HUES48 (cell line): ENCODE data around the gene USP40.

Experiments
- H3K27ac ChIP-seq: one replicate; pipeline ENCODE4 v1.7.0; 2013; ENCODE audit warnings: low read depth, low read length, inconsistent platforms
- H3K27me3 ChIP-seq: 2 replicates; pipeline ENCODE4 v1.6.1; 2013; ENCODE audit warnings: mild to moderate bottlenecking, low read length; ENCODE audit not compliant: control insufficient read depth, insufficient read depth
- H3K36me3 ChIP-seq: 2 replicates; pipeline ENCODE4 v1.6.1; 2013; ENCODE audit warnings: low read length; ENCODE audit not compliant: control insufficient read depth, insufficient read depth
- H3K4me1 ChIP-seq: 2 replicates; pipeline ENCODE4 v1.6.1; 2013; ENCODE audit warnings: mild to moderate bottlenecking, low read length; ENCODE audit not compliant: control insufficient read depth, insufficient read depth
- H3K4me3 ChIP-seq: 2 replicates; pipeline ENCODE4 v1.5.1; 2013; ENCODE audit warnings: mild to moderate bottlenecking, low read depth, low read length
- H3K9ac ChIP-seq: 2 replicates; pipeline ENCODE4 v1.6.1; 2013; ENCODE audit warnings: mild to moderate bottlenecking, low read depth, low read length, moderate library complexity
- H3K9me3 ChIP-seq: 2 replicates; pipeline ENCODE4 v1.6.1; 2013; ENCODE audit warnings: low read length; ENCODE audit not compliant: control insufficient read depth, insufficient read depth

USP40 gene

DNA sequence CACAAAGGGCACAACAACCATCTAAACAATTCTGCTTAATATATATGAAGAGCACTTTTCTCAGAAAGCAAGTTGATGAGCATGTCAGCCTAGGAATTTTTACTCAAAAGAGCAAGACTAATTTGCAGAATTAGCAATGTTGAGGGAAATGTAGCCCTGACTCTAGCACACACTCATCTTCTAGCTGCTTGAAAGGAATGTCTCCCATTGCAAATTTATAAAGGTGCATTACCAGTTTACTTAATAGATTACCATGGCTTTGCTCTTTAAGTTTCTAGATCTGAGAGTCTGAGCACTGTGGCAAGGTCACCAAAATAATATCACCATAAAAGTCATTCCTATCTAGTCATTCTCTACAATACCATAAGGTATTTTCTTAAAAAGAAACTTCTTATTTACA lies 40.8 kb downstream of the USP40 start:
- Histone ChIP-seq H3K9ac (no peak overlapping the region), H3K4me1 (no peaks in the 10 kb centered on the region), H3K36me3 (no peaks in the 10 kb centered on the region), H3K27ac (no peak overlapping the region), H3K4me3 (no peak overlapping the region), H3K9me3 (no peaks in the 10 kb centered on the region), H3K27me3 (no peaks in the 10 kb centered on the region)

DNA sequence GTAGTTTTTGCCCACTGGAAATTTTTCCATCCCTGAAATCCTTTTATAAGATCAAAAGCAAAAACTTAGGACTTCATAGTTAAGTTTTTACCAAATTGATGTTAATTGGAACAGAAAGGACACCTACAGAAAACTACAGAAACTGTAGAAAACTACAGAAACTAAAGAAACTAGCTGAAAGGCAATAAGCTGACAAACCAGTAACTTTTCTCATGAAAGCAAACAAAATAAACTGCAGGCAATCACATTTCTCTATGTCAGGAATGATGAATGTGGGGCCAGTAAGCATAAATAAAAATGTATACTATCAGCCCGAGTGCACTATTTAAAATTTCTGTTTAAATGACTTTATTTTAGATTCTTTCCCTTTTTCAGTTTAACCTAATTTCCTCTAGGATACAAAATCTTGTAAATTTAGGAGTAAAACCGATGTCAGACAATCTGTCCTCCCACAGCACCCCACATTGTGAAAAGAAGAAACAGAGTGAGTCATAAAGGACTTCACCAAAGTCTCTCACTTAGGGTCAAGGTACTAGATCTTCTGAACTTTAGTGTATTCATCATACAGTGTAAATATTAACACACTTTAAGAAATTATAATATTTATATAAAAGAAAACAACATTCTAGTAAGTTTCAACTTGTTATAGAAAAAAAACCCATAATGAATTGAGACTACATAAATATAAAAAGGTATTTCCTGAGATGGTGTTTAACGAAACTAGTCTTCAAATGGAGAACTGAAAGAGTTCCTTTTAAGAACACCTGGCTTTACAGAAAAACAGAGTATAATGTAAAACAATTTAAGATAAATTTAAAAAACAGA lies 46.6 kb downstream of the USP40 start:
- H3K36me3 ChIP-seq, result no peaks in the 10 kb centered on the region
- H3K27me3 ChIP-seq, result no peaks in the 10 kb centered on the region
- H3K27ac ChIP-seq, result no peak overlapping the region
- H3K4me1 ChIP-seq, result no peaks in the 10 kb centered on the region
- no peak overlapping the region for H3K4me3 ChIP-seq
- no peak overlapping the region for H3K9ac ChIP-seq
- no peaks in the 10 kb centered on the region for H3K9me3 ChIP-seq

DNA sequence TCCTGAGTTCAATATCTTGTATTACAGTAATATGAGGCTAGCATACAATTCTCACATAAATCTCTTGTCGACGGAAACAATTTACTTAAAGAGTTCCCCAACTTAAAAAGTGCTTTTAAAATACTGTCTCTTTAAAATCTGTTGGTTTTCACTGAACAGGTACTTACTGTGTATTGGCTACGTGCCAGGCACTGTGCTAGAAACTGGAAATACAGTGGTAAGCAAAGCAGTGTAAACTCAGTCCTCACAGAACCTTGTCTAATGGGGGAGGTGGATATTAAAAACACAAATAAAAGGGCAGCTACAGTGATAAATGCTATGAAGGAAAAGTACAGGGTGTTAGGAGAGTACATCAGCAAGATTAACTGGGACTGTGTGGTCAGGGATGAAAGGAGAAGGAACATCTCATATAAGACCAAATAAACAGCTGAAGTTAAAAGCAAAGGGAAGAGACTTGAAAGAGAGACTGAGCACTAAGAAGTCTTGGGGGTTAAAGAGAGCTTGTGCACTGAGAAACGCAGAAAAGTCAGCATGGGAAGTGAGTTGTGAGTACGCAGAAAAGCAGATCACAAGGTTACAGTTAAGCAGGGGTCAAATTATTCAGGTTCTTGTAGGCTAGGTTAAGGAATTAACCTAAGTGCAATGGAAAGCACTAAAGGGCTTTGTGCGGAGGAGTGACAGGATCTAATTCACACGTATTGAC lies 52.5 kb downstream of the USP40 start:
- H3K4me1 ChIP-seq, result no peaks in the 10 kb centered on the region

DNA sequence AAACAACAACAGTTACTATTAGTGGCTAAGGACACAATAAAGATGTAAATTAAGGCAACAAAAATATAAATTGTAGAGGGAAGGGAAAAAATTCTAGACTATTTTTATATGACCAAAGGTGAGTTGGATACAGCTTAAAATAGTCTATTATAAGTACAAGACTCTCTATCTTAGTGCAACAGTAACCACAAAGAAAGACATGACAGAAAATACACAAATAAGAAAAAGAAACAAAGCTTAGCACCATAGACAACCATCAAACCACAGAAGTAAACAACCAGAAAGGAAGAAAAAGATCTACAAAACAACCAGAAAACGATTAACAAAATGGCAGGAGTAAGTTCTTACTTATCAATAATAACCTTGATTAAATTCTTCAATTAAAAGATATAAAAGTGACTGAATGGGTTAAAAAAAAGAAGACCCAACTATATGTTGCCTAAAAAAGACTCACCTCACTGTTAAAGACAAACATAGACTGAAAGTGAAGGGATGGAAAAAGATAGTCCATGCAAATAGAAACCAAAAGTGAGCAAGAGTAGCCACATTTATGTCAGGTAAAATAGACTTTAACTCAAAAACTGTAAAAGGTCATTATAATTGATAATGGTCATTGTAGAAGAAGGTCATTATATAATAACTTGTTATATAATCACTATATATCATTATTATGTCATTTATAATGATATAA lies 62.5 kb downstream of the USP40 start:
- Histone ChIP-seq H3K27me3 (no peaks in the 10 kb centered on the region), H3K4me1 (no peaks in the 10 kb centered on the region), H3K36me3 (no peaks in the 10 kb centered on the region), H3K4me3 (no peak overlapping the region), H3K9ac (no peak overlapping the region), H3K27ac (no peak overlapping the region), H3K9me3 (peaks cover 4% of the 10 kb centered on the region; the same call in 1 of the 2 replicates)

More for the DNA sequence above, 52.5 kb downstream of the USP40 start:
- no peaks in the 10 kb centered on the region for H3K36me3 ChIP-seq
- no peak overlapping the region for H3K9ac ChIP-seq
- H3K4me3 ChIP-seq, result no peak overlapping the region
- no peaks in the 10 kb centered on the region for H3K9me3 ChIP-seq
- H3K27ac ChIP-seq, result no peak overlapping the region
- no peaks in the 10 kb centered on the region for H3K27me3 ChIP-seq

DNA sequence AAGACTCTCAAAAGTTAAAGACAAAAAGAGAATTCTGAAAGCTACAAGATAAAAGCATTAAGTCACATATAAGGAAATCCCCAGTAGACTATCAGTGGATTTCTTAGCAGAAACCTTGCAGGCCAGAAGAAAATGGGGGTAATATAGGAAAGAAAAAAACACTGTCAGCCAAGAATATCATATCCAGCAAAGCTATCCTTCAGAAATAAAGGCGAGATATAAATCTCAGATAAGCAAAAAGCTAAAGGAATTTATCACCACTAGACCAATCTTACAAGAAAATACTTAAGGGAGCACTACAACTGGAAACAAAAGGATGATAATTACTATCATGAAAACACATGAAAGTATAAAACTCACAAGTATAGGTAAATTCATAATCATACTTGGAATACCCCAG lies 63.1 kb downstream of the USP40 start:
- H3K4me3 ChIP-seq, result no peak overlapping the region
- no peak overlapping the region for H3K27ac ChIP-seq
- no peaks in the 10 kb centered on the region for H3K4me1 ChIP-seq
- H3K9ac ChIP-seq, result no peak overlapping the region
- peaks cover 4% of the 10 kb centered on the region; the same call in 1 of the 2 replicates for H3K9me3 ChIP-seq
- no peaks in the 10 kb centered on the region for H3K27me3 ChIP-seq
- H3K36me3 ChIP-seq, result no peaks in the 10 kb centered on the region

DNA sequence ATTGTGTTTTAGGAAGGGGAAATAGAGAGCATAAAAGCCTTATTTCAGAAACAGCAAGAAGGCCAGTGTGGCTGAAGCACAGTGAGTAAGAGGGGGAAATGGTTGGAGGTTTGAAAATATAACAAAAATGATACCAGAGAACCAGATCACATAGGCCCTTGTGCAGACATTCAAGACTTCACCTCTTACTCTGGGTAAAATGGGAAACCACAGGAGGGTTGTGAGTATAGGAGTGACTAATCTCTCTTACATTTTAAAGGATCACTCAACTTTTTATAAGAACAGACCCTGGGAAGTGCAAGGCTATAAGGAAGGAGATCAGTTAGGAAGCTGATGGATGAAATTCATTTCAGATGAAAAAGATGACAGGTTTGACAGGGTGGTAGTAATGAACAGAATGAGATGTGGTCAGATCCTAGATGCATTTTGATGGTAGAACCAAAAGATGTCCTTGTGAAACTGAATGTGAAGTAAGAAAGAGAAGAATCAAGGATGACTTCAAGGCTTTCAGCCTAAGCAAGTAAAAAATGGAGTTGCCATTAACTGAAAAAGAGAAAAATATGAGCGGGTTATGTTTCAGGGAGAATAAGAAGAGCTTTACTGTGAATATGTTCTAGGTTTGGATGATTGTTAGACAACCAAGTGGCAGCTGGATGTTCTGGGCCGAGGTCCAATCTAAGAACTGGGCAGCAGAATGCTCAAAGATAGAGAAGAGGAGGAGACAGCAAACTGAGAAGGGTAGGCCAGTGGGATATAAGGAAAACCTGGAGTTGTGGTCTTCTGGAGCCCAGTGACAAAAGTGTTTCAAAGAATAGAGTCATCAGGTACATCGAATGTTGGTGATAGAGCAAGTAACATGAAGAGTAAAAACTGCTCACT lies 65.1 kb downstream of the USP40 start:
- Histone ChIP-seq H3K36me3 (no peaks in the 10 kb centered on the region), H3K27me3 (no peaks in the 10 kb centered on the region), H3K4me3 (no peak overlapping the region), H3K9me3 (peaks cover 4% of the 10 kb centered on the region; the same call in 1 of the 2 replicates), H3K9ac (no peak overlapping the region), H3K27ac (no peak overlapping the region), H3K4me1 (no peaks in the 10 kb centered on the region)

DNA sequence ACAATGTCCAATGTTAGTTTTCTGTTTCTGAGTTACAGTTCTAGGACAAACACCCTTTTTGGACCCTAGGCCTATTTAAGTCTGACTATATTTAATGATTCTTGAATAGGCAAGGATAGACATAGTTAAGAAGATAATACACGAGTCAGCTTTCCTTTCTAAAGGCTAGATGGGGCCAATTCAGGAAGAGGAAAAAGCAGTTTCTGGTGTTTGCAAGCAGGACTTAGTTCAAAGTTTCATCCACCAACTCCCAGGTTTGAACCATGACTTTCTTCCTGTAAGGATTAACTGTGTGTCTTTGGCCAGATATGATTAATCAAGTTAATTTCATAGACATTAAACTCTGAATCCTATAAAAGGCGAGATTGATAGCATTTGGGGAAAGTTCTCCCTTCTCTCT lies 66.7 kb downstream of the USP40 start:
- Histone ChIP-seq H3K27me3 (no peaks in the 10 kb centered on the region), H3K27ac (no peak overlapping the region), H3K9ac (no peak overlapping the region), H3K9me3 (peaks cover 4% of the 10 kb centered on the region; the same call in 1 of the 2 replicates), H3K36me3 (no peaks in the 10 kb centered on the region), H3K4me3 (no peak overlapping the region), H3K4me1 (no peaks in the 10 kb centered on the region)

DNA sequence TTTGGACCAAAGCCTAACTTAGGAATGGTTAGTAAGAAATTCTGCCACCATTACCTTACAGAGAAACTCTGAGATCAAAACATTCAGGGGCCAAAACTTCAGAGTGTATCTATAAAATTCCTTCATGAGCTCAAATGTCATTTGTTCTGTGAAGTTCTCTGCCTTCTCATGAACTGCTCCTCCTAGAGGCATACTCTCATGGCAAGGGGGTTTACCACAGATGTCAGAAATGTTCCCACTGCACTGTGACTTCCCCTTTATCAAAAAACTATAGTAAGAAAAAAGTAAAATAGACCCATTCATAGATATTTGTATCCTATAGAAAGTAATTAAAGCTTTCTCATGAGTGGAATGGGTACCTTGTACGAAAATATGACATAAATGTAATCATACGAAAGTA lies 68.5 kb downstream of the USP40 start:
- no peaks in the 10 kb centered on the region for H3K36me3 ChIP-seq
- no peak overlapping the region for H3K9ac ChIP-seq
- no peak overlapping the region for H3K27ac ChIP-seq
- peaks cover 4% of the 10 kb centered on the region; the same call in 1 of the 2 replicates for H3K9me3 ChIP-seq
- H3K27me3 ChIP-seq, result no peaks in the 10 kb centered on the region
- no peak overlapping the region for H3K4me3 ChIP-seq
- H3K4me1 ChIP-seq, result no peaks in the 10 kb centered on the region

DNA sequence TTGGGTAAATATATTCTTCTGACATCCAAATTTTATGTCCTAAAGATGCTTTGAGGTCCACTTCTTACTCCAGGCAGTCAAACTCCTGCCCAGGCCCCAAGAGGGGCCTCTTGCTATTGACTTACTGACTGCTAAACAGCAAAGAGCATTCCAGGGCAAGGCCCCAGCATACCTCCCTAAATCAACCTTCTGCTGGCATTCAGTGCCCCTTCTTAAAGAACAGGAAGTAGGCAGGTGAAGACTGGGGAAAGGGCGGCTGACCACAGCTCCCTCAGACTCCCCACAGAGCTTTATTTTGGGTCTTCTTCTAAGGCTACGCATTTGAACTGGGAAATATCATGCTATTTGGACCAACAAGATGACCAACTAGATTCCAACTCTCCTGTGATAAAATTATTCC lies 68.9 kb downstream of the USP40 start:
- Histone ChIP-seq H3K9me3 (peaks cover 3% of the 10 kb centered on the region; the same call in 1 of the 2 replicates), H3K9ac (no peak overlapping the region), H3K27ac (no peak overlapping the region), H3K4me3 (no peak overlapping the region), H3K4me1 (no peaks in the 10 kb centered on the region), H3K27me3 (no peaks in the 10 kb centered on the region), H3K36me3 (no peaks in the 10 kb centered on the region)
